Kidney glomerular epithelial cell (primary cell): Measurements from ENCODE around the gene TP53TG3.
"Not testable (repeated sequence)": the region's sequence is repeated elsewhere in the genome, so short reads cannot be mapped to it uniquely, and the experiment has no call there.

ENCODE experiments used
- DNase-seq: peaks from one replicate; lab custom pipeline; 2025; lab: John Stamatoyannopoulos, UW

The TP53TG3 gene, protein sequence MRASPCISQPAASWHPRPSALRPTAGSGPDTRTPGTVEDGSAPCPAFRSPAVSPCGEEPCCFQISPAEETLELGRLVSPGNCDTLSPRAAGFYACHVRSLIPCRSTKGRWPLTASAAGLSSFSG

DNA sequence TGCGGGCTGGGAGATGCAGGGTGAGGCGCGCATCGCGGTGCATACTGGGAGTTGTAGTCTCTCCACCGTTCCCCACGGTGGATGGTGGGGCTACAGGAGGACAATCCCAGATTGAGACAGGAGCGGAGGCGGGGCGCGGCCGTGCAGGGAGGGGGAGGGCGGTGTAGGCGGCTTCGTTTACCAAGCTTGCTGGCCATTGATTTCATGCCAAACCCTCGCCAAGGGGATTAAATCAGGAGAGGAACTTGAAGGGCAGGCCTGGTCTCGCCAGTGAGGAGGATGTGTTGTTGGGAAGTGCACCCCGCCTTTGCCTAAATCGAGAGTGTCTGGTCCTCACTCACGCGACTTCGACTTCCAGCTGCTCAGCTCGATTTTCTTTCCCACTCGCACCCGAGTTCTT, at the start of gene TP53TG3:
TP53TG3 (minus strand) TSS at position 101 of the 400 bp plus-strand sequence; CDS start at position 33, 68 bp downstream.
- not testable (repeated sequence) for DNase-seq

DNA sequence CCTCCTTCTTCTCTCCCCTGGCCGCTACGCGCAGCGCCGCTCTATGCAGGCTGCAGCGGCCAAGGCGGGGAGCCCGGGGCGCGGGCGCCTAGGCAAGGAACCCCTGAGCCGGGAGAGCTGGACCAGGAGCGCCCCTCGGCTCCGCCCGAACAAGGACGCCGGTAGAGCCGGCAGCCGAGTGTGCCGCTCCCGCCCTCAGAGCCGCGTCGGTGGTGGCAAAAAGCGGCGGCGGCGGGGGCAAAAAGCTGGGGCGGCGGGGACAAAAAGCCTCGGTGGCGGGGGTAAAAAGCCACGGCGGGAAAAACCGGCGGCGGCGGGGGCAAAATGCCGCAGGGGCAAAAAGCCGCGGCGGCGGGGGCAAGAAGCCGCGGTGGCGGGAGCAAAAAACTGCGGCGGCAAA, 25.1 kb downstream of the TP53TG3 start:
- DNase-seq, result not testable (repeated sequence)

DNA sequence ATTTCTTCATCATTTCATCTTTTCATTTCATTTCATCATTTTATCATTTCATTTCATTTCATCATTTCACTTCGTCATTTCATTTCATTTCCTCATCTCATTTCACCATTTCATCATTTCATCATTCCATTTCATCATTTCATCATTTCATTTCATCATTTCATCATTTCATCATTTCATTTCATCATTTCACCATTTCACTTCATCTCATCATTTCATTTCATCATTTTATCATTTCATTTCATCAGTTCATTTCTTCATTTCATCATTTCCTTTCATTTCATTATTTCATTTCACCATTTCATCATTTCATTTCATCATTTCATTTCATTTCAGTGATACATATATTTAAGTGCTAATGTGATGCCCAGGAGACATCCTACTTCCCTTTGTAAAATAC, 28.4 kb downstream of the TP53TG3 start:
- not testable (repeated sequence) for DNase-seq

DNA sequence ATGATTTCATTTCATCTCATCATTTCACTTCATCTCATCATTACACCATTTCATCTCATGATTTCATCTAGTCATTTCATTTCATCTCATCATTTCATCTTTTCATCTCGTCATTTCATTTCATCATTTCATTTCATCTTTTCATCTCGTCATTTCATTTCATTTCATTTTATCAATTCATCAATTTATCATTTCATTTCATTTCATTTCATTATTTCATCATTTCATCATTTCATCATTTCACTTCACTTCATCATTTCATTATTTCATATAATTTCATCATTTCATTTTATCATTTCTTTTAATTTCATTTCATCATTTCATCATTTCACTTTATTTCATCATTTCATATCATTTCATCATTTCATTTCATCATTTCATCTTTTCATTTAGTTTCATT, 29.2 kb downstream of the TP53TG3 start:
- DNase-seq, result not testable (repeated sequence)

DNA sequence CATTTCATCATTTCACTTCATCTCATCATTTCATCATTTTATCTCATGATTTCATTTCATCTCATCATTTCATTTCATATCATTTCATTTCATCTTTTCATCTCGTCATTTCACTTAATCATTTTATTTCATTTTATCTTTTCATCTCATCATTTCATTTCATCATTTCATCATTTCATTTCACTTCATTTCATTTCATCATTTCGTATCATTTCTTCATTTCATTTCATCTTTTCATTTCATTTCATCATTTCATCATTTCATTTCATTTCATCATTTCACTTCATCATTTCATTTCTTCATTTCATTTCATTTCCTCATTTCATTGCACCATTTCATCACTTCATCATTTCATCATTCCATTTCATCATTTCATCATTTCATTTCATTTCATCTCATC, 29.8 kb downstream of the TP53TG3 start:
- DNase-seq, result not testable (repeated sequence)

DNA sequence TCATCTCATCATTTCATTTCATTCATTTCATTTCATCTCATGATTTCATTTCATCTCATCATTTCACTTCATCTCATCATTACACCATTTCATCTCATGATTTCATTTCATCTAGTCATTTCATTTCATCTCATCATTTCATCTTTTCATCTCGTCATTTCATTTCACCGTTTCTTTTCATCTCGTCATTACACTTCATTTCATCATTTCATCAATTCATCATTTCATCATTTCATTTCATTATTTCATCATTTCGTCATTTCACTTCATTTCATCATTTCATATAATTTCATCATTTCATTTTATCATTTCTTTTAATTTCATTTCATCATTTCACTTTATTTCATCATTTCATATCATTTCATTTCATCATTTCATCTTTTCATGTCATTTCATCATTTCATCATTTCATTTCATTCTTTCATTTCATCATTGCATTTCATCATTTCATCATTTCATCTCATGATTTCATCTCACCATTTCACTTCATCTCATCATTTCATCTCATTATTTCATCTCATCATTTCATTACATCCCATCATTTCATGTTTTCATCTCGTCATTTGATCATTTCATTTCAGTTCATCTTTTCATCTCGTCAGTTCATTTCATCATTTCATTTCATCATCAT, 30.6 kb downstream of the TP53TG3 start:
- not testable (repeated sequence) for DNase-seq

DNA sequence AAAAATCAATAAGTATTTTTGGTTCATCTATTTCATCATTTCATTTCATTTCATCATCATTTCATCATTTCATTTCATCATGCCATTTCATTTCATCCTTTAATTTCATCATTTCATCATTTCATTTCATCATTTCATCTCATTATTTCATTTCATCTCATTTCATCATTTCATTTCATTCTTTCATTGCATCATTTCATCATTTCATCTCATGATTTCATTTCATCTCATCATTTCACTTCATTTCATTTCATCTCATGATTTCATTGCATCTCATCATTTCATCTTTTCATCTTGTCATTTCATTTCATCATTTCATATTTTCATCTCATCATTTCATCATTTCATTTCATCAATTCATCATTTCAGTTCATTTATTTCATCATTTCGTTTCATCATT, 31.2 kb downstream of the TP53TG3 start:
- DNase-seq, result not testable (repeated sequence)

DNA sequence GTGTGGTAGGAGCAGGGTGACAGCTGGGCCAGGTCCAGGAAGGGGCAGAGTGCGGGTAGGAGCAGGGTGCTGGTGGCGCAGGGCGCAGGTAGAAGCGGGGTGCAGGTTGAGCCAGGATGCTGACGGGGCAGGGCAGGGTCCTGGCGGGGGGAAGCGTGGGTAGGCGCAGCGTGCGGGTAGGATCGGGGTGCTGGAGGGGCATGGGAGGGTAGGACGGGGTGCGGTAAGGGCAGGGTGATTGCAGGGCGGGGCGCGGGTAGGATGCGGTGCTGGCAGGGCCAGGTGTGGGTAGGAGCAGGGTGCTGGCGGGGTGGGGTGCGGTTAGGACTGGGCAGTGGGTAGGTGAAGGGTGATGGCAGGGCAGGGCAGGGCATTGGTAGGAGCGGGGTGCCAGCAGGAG, 38.4 kb downstream of the TP53TG3 start:
- DNase-seq, result not testable (repeated sequence)

DNA sequence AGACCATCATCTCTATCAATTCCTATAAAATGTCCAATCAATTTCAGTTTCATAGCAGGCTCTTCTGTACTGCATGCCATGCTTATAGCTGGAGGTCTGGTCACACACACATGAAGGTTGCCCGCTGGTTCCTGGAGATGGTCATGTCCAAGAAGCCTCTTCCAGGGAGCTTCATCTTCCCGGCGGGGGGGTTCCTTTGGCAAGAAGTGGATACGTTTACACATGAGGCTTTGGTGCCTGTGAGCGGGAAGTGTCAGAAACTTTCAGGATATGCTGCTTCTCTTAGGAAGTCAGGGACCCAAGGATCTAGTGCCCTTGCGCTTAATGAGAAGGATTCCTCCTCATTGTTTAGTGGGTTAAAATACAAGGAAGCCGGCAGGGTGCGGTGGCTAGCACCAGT, 43.9 kb downstream of the TP53TG3 start:
- not testable (repeated sequence) for DNase-seq
